HepG2 (cell line): ENCODE measurements around the gene CHST6. TPM values are rescaled to one million over a fixed set of nuclear protein-coding genes. Genes with fewer than 3 reads are reported as not detected.

Experiments used
- ARNTL ChIP-seq: sonication (generic); formaldehyde crosslinking; IDR thresholded peaks from 2 replicates; pipeline ENCODE4 v1.4.0; 2020; ENCODE audit warnings: mild to moderate bottlenecking, missing genetic modification reagents
- CBX2 ChIP-seq, 2 experiments: fragments of 200-600 bp in 1 of 2; sonication (generic); formaldehyde crosslinking in 1 of 2; IDR thresholded peaks; 2 replicates each; pipeline versions ENCODE4 v1.7.0 to v1.8.1; 2018 to 2022; ENCODE audit warnings: low read depth in 2 of 2, low read length in 1 of 2, mild to moderate bottlenecking in 1 of 2, missing genetic modification reagents in 1 of 2
- ETS1 ChIP-seq: sonication (generic); formaldehyde crosslinking; IDR thresholded peaks from 2 replicates; pipeline ENCODE4 v1.4.0; 2020; ENCODE audit warnings: missing genetic modification reagents
- HOMEZ ChIP-seq: IDR thresholded peaks from 2 replicates; pipeline ENCODE4 v1.6.1; 2016; ENCODE audit warnings: low read depth
- KMT2B ChIP-seq: IDR thresholded peaks from 2 replicates; pipeline ENCODE4 v1.6.1; 2016; ENCODE audit warnings: missing genetic modification reagents, missing compliant biosample characterization
- PAXIP1 ChIP-seq: sonication (generic); formaldehyde crosslinking; conservative IDR thresholded peaks from 2 replicates; pipeline ENCODE4 v1.4.0; 2020; ENCODE audit warnings: mild to moderate bottlenecking, missing genetic modification reagents, moderate library complexity
- PITX1 ChIP-seq: sonication (generic); formaldehyde crosslinking; IDR thresholded peaks from 2 replicates; pipeline ENCODE4 v1.5.1; 2020; ENCODE audit warnings: mild to moderate bottlenecking, missing genetic modification reagents
- POGZ ChIP-seq: sonication (generic); formaldehyde crosslinking; IDR thresholded peaks from 2 replicates; pipeline ENCODE4 v1.4.0; 2020; ENCODE audit warnings: mild to moderate bottlenecking, missing genetic modification reagents
- RBAK ChIP-seq: sonication (generic); formaldehyde crosslinking; IDR thresholded peaks from 2 replicates; pipeline ENCODE4 v1.5.1; 2020; ENCODE audit warnings: mild to moderate bottlenecking, missing genetic modification reagents
- TFAP4 ChIP-seq: sonication (generic); IDR thresholded peaks from 2 replicates; pipeline ENCODE4 v1.6.1; 2016; ENCODE audit warnings: low read depth, borderline replicate concordance
- XBP1 ChIP-seq: sonication (generic); formaldehyde crosslinking; IDR thresholded peaks from 2 replicates; pipeline ENCODE4 v1.5.0; 2020; ENCODE audit warnings: missing genetic modification reagents
- ZBTB14 ChIP-seq: sonication (generic); formaldehyde crosslinking; IDR thresholded peaks from 2 replicates; pipeline ENCODE4 v1.4.0; 2020; ENCODE audit warnings: missing genetic modification reagents
- ZBTB43 ChIP-seq: sonication (generic); formaldehyde crosslinking; conservative IDR thresholded peaks from 2 replicates; pipeline ENCODE4 v1.4.0; 2020; ENCODE audit warnings: missing genetic modification reagents
- ZNF121 ChIP-seq: sonication (generic); formaldehyde crosslinking; IDR thresholded peaks from 2 replicates; pipeline ENCODE4 v1.5.0; 2020; ENCODE audit warnings: mild to moderate bottlenecking, missing genetic modification reagents
- ZNF253 ChIP-seq: sonication (generic); formaldehyde crosslinking; IDR thresholded peaks from 2 replicates; pipeline ENCODE4 v1.8.0; 2022; ENCODE audit warnings: mild to moderate bottlenecking, missing genetic modification reagents, borderline replicate concordance
- ZNF597 ChIP-seq: sonication (generic); formaldehyde crosslinking; IDR thresholded peaks from 2 replicates; pipeline ENCODE4 v1.5.0; 2020; ENCODE audit warnings: missing genetic modification reagents
- polyA plus RNA-seq, 8 experiments: library from polyadenylated mRNA; depleted of rRNA in 3 of 8; stranded (reverse) in 7 of 8; unstranded in 1 of 8; fragments of >200 nt; fragmentation: Illumina TruSeq in 4 of 8; extraction: Trizol in 4 of 8; gene quantifications; 2 replicates each; pipeline versions ENCODE4 v1.2.1 to v1.2.3, GENCODE V29; 2011 to 2016; ENCODE audit warnings: low read depth in 4 of 8, missing spikeins in 1 of 8, mixed read lengths in 1 of 8; ENCODE audit not compliant: insufficient read depth in 1 of 8
- total RNA-seq, 5 experiments: library from RNA; depleted of rRNA; stranded (reverse); fragments of >200 nt; fragmentation: Illumina TruSeq; extraction: Trizol; gene quantifications; 2 replicates each; pipeline ENCODE4 v1.2.3, GENCODE V29; 2016; ENCODE audit warnings: low read depth in 1 of 5

Gene CHST6
- total and polyA plus RNA-seq, 2 of the 13 experiments (the other 11 are each of a cell fraction or from before 2014, with no cell fraction given): 0.18 to 0.91 TPM

- TF ChIP-seq POGZ (CRISPR knock-in tag) (peak; percentile 31; the same call in 1 of the 2 replicates), ZNF121 (CRISPR knock-in tag) (peak; percentile 85), RBAK (CRISPR knock-in tag) (no peak), ZBTB43 (CRISPR knock-in tag) (0 out of 2 replicates have a peak, but pooled peaks have one; percentile 47), PAXIP1 (no peak), HOMEZ (peak; percentile 18; the same call in 1 of the 2 replicates), ETS1 (no peak), TFAP4 (no peak), ZBTB14 (CRISPR knock-in tag) (no peak), KMT2B (no peak), XBP1 (peak; percentile 72; the same call in 1 of the 2 replicates), ZNF597 (no peak), ARNTL (CRISPR knock-in tag) (no peak), ZNF253 (CRISPR knock-in tag) (no peak), CBX2 (IDR thresholded peaks at IDR 0.05; ENCODE audit: low read depth, low read length) (no peak), CBX2 (CRISPR knock-in tag; IDR thresholded peaks at IDR 0.05; ENCODE audit: low read depth) (no peak), PITX1 (CRISPR knock-in tag) (no peak)
Observed at GRCh38 chr16:75452464-75453190, 42.6 kb downstream of the CHST6 start (continued).
